Gastroesophageal sphincter (tissue), 4 donors: ENCODE results near the gene NSDHL. TPM values are rescaled to one million over a fixed set of nuclear protein-coding genes. Genes with fewer than 3 reads are reported as not detected.

Experiments used
- ATAC-seq: fragments of 150-250 bp; one replicate; pipeline ENCODE4 v1.9.1; 2016; ENCODE audit warnings: mild to moderate bottlenecking, moderate library complexity
- H3K27ac ChIP-seq, 4 donors: fragments of 200-600 bp; sonication (generic) in 3 of 4; 1 replicate in 3 of 4; 2 replicates in 1 of 4; pipeline ENCODE4 v1.5.1; 2016 to 2019
- H3K27me3 ChIP-seq: fragments of 200-600 bp; sonication (generic); one replicate; pipeline ENCODE4 v1.5.1; 2019
- H3K36me3 ChIP-seq, 2 donors: fragments of 200-600 bp; sonication (generic); one replicate each; pipeline ENCODE4 v1.5.1; 2019; ENCODE audit warnings: control low read depth in 1 of 2
- H3K4me1 ChIP-seq, 3 donors: fragments of 200-600 bp; sonication (generic); 1 replicate in 2 of 3; 2 replicates in 1 of 3; pipeline ENCODE4 v1.5.1; 2016 to 2019; ENCODE audit warnings: control low read depth in 2 of 3
- H3K4me3 ChIP-seq, 2 donors: fragments of 200-600 bp; sonication (generic); one replicate each; pipeline ENCODE4 v1.5.1; 2019; ENCODE audit warnings: mild to moderate bottlenecking in 1 of 2, moderate library complexity in 1 of 2
- H3K9me3 ChIP-seq, 3 donors: fragments of 200-600 bp; sonication (generic); one replicate each; pipeline ENCODE4 v1.5.1; 2017 to 2019; ENCODE audit warnings: control low read depth in 2 of 3
- EP300 ChIP-seq: sonication (generic); formaldehyde crosslinking; IDR thresholded peaks from one replicate; pipeline ENCODE4 v1.6.1; 2017; ENCODE audit warnings: antibody characterized with exemption, mild to moderate bottlenecking
- POLR2A ChIP-seq, 2 donors: fragments of 450-650 bp; IDR thresholded peaks; one replicate each; pipeline ENCODE4 v1.6.1; 2017; ENCODE audit warnings: antibody characterized with exemption in 2 of 2, mild to moderate bottlenecking in 2 of 2, moderate library complexity in 1 of 2
- POLR2AphosphoS5 ChIP-seq: sonication (generic); formaldehyde crosslinking; IDR thresholded peaks from one replicate; pipeline ENCODE4 v1.6.1; 2017; ENCODE audit warnings: antibody characterized with exemption
- WGBS, 2 donors: methylation state at CpG; one replicate each; pipeline ENCODE4 v1.1.5; 2018; ENCODE audit warnings: low coverage in 1 of 2; 5-methylcytosine and 5-hydroxymethylcytosine counted together
- total RNA-seq, 4 donors: library from RNA; depleted of rRNA; stranded (reverse); fragments of >200 nt; gene quantifications; one replicate each; pipeline ENCODE4 v1.1.0, GENCODE V29; 2016
- TF ChIP-seq, protein P1 (sequence below), 4 experiments: fragments of 200-600 bp in 2 of 4; fragments of 450-650 bp in 2 of 4; sonication (generic) in 1 of 4; IDR thresholded peaks; one replicate each; pipeline ENCODE4 v1.5.1; 2017 to 2019; ENCODE audit warnings: antibody characterized with exemption in 4 of 4, mild to moderate bottlenecking in 2 of 4, moderate library complexity in 2 of 4

NSDHL gene
- total RNA-seq, 4 donors from 2014 or later: 3.7 to 14.2 (median 10.8) TPM

DNA sequence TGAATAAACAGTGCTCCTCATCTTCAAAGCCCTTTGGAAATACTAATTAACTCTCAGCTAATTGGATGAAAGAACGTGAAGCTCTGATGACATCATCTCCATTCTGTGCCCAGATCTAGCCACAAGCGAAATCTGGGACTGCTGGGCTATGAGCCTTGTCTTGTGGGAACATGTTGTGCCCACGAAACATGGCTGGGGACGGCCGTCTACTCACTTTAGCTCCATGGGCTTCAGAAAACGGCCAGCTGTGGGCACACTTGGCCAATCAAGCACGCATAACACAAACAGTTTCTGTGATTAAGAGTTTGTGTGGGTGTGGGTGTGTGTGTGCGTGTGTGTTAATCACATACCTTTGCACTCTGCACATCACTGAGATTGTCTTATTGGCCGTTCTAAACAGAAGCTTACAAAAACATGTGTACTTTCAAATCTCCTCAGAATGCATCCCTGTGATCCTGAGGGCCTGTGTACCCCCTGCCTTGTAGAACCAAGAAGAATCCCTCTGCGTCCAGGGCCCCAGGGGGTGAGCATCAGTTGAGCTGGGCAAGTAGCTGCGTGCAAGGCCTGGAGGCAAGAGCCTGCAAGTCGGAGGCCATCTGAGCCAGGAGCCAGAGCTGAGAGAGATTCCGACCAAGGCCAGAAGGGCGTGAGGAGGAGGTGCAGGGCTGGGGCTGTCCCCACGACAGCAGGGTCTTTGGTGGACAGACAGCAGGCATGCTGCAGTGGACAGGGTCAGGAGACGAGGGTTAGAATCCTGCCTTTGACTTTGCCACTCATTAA is 48.3 kb downstream of the NSDHL start:
- Histone ChIP-seq H3K4me1 (no peaks in the 10 kb centered on the region), H3K4me3 (no peak overlapping the region), H3K36me3 (no peaks in the 10 kb centered on the region), H3K9me3 (no peaks in the 10 kb centered on the region), H3K27me3 (no peaks in the 10 kb centered on the region), H3K27ac (no peak overlapping the region)
- WGBS, 2 donors: 60% methylated on average over 1 of the region's 16 CpGs; no CpG with 5 or more reads in 1 of the 2 donors
- TF ChIP-seq EP300: no peak
- no peak for TF ChIP-seq POLR2AphosphoS5
- TF ChIP-seq POLR2A (IDR thresholded peaks at IDR 0.05): no peak
- TF ChIP-seq, protein P1, sequence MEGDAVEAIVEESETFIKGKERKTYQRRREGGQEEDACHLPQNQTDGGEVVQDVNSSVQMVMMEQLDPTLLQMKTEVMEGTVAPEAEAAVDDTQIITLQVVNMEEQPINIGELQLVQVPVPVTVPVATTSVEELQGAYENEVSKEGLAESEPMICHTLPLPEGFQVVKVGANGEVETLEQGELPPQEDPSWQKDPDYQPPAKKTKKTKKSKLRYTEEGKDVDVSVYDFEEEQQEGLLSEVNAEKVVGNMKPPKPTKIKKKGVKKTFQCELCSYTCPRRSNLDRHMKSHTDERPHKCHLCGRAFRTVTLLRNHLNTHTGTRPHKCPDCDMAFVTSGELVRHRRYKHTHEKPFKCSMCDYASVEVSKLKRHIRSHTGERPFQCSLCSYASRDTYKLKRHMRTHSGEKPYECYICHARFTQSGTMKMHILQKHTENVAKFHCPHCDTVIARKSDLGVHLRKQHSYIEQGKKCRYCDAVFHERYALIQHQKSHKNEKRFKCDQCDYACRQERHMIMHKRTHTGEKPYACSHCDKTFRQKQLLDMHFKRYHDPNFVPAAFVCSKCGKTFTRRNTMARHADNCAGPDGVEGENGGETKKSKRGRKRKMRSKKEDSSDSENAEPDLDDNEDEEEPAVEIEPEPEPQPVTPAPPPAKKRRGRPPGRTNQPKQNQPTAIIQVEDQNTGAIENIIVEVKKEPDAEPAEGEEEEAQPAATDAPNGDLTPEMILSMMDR (IDR thresholded peaks at IDR 0.05): no peak
- ATAC-seq: no peak

GRCh38 chrX:152881289-152881688 is 50.4 kb downstream of the NSDHL start:
- Histone ChIP-seq H3K9me3 (no peaks in the 10 kb centered on the region), H3K4me3 (no peak overlapping the region), H3K27ac (no peak overlapping the region), H3K4me1 (no peaks in the 10 kb centered on the region), H3K27me3 (no peaks in the 10 kb centered on the region), H3K36me3 (no peaks in the 10 kb centered on the region)
- ATAC-seq: no peak
- WGBS, 2 donors: 76 to 82% methylated on average over 2 of the region's 2 CpGs
- TF ChIP-seq, protein P1 (IDR thresholded peaks at IDR 0.05): no peak
- TF ChIP-seq EP300 (no peak), POLR2A (IDR thresholded peaks at IDR 0.05) (no peak), POLR2AphosphoS5 (no peak)

DNA sequence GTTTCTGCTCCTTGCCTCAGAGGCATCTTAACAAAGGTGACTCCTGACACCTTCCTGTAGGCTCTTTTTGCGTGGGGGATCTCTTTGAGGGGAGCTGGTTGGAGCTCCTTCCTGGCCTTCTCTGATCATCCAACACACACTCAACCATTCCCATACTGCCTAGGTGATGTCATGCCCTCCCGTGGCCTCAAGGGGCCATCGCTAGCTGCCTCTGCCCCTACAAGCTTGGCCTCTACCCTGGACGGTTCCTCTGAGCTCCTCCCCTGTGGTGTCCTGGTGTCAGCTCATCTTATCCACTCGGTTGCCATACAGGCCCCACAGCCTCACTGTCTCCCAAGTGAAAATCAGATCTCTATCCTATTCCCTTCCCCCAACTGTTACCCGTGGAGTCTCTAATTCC is 53.3 kb downstream of the NSDHL start:
- no peaks in the 10 kb centered on the region for H3K4me1 ChIP-seq
- no peaks in the 10 kb centered on the region for H3K9me3 ChIP-seq
- WGBS, 2 donors: 25 to 86% methylated on average over 1 to 4 of the region's 6 CpGs
- TF ChIP-seq EP300: no peak
- no peak for TF ChIP-seq POLR2A (IDR thresholded peaks at IDR 0.05)
- TF ChIP-seq POLR2AphosphoS5: no peak
- TF ChIP-seq, protein P1 (IDR thresholded peaks at IDR 0.05): no peak
- H3K36me3 ChIP-seq: no peaks in the 10 kb centered on the region
- no peak overlapping the region for H3K27ac ChIP-seq
- no peak for ATAC-seq
- no peak overlapping the region for H3K4me3 ChIP-seq
- no peaks in the 10 kb centered on the region for H3K27me3 ChIP-seq

DNA sequence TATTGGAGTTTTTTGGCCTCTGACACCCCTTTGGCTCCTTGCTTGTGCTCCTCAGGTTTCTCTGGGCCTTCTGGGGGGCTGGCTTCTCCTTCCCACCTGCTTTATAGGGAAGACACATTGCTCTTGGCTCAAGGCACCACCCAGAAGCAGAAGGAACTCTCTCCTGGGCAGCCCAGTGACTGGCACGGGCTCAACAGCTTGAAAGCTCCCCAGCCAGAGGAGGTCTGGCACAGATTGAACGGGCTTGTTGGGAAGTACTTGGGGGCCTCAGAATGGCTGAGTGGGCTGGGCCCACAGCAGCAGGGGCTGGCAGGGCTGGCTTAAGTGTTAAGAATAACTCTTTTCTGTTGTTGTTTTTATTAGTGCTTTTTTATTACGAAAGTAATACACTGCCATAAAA is 55.9 kb downstream of the NSDHL start:
- Histone ChIP-seq H3K9me3 (no peaks in the 10 kb centered on the region), H3K36me3 (no peaks in the 10 kb centered on the region), H3K4me3 (no peak overlapping the region), H3K4me1 (no peaks in the 10 kb centered on the region), H3K27ac (no peak overlapping the region), H3K27me3 (no peaks in the 10 kb centered on the region)
- WGBS, 2 donors: 56% methylated on average over 1 of the region's 3 CpGs; no CpG with 5 or more reads in 1 of the 2 donors
- no peak for ATAC-seq
- no peak for TF ChIP-seq EP300
- TF ChIP-seq POLR2A (IDR thresholded peaks at IDR 0.05): no peak
- TF ChIP-seq POLR2AphosphoS5: no peak
- TF ChIP-seq, protein P1 (IDR thresholded peaks at IDR 0.05): no peak

- Histone ChIP-seq H3K9me3 (no peaks in the 10 kb centered on the region), H3K4me3 (no peak overlapping the region), H3K36me3 (no peaks in the 10 kb centered on the region), H3K4me1 (no peaks in the 10 kb centered on the region), H3K27me3 (peaks cover under 1% of the 10 kb centered on the region), H3K27ac (no peak overlapping the region)
- ATAC-seq: no peak
- 100% methylated on average over 1 of the region's 4 CpGs; no CpG with 5 or more reads in 1 of the 2 donors for WGBS, 2 donors
- TF ChIP-seq EP300 (no peak), POLR2AphosphoS5 (no peak), POLR2A (IDR thresholded peaks at IDR 0.05) (no peak)
- TF ChIP-seq, protein P1 (IDR thresholded peaks at IDR 0.05): no peak
Measured at GRCh38 chrX:152892499-152892898, 61.6 kb downstream of the NSDHL start.
